ENCODE results near the gene GID4. TPM values are rescaled to one million over a fixed set of nuclear protein-coding genes. Genes with fewer than 3 reads are reported as not detected.
A peak's percentile ranks its signal among the peaks of the same experiment; 100 is the strongest.

The GID4 gene
- total and polyA plus RNA-seq, 2 of the 4 experiments (the other 2 are of a cell fraction), result 3.9 to 5.6 TPM

GRCh38 chr17:18116078-18116477 is 76.9 kb downstream of the GID4 start:
- H2BK20ac ChIP-seq (ENCODE audit: low read depth, low read length), result no peak overlapping the region
- no peak overlapping the region for H3K18ac ChIP-seq (ENCODE audit: low read depth, low read length)
- no peak overlapping the region for H2BK120ac ChIP-seq (ENCODE audit: low read depth, low read length)
- in situ Hi-C loops (cut with MboI; ENCODE audit: low sequenced_read_pairs), result no loop called here
- H3K4me1 ChIP-seq (ENCODE audit: control insufficient read depth, insufficient read depth, low read length), result peaks cover 2% of the 10 kb centered on the region; the same call in 1 of the 2 replicates
- no peak overlapping the region for H3K4me2 ChIP-seq (ENCODE audit: low read depth, low read length)
- H4K8ac ChIP-seq (ENCODE audit: low read depth in 2 of 2, low read length in 2 of 2), result no peak overlapping the region
- 62% methylated on average over 3 of the region's 5 CpGs; no CpG with 5 or more reads in 1 of the 2 experiments for WGBS, 2 experiments (ENCODE audit: extremely low coverage in 2 of 2, insufficient read length in 1 of 2)
- no peaks in the 10 kb centered on the region for H4K20me1 ChIP-seq (ENCODE audit: insufficient read depth, low read length)
- POLR2A ChIA-PET (ENCODE audit: unreplicated experiment), result no interaction called here
- H3K9me3 ChIP-seq (ENCODE audit: control insufficient read depth, insufficient read depth, low read length), result peaks cover 9% of the 10 kb centered on the region
- H4K5ac ChIP-seq (ENCODE audit: low read depth, low read length), result no peak overlapping the region
- no peaks in the 10 kb centered on the region for H3K79me1 ChIP-seq (ENCODE audit: low read depth in 1 of 2, low read length in 2 of 2)
- H2AK9ac ChIP-seq (replicated peaks; ENCODE audit: low read depth, low read length, poor library complexity), result no peak overlapping the region
- no peak overlapping the region for H3K9ac ChIP-seq (ENCODE audit: low read depth, low read length)
- peaks cover 4% of the 10 kb centered on the region; the same call in 1 of the 2 replicates for H3K9me1 ChIP-seq (ENCODE audit: insufficient read depth, low read length)
- dilution Hi-C loops (cut with HindIII; ENCODE audit: low sequenced_read_pairs, unreplicated experiment), result no loop called here
- no peak overlapping the region for H3K4ac ChIP-seq (ENCODE audit: low read depth, low read length)
- CTCF ChIA-PET, result interaction anchor here (0.5 kb wide), 1 partner anchor 33 kb away, joined by 3 read pairs; no protein-coding TSS in a partner anchor
- intact Hi-C loops (cut with micrococcal nuclease), result no loop called here
- no peak for DNase-seq
- TF ChIP-seq, protein P1, sequence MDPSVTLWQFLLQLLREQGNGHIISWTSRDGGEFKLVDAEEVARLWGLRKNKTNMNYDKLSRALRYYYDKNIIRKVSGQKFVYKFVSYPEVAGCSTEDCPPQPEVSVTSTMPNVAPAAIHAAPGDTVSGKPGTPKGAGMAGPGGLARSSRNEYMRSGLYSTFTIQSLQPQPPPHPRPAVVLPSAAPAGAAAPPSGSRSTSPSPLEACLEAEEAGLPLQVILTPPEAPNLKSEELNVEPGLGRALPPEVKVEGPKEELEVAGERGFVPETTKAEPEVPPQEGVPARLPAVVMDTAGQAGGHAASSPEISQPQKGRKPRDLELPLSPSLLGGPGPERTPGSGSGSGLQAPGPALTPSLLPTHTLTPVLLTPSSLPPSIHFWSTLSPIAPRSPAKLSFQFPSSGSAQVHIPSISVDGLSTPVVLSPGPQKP (IDR thresholded peaks at IDR 0.05; ENCODE audit: borderline replicate concordance, low read depth, low read length), result no peak
- no peak for TF ChIP-seq CHD1 (IDR thresholded peaks at IDR 0.05; ENCODE audit: low read depth, low read length)
- no peak for TF ChIP-seq MAZ (IDR thresholded peaks at IDR 0.05; ENCODE audit: borderline replicate concordance, low read depth, low read length)
- TF ChIP-seq FOS (IDR thresholded peaks at IDR 0.05; ENCODE audit: low read depth, low read length), result no peak
- no peak for TF ChIP-seq BHLHE40 (IDR thresholded peaks at IDR 0.05; ENCODE audit: low read depth, low read length)
- TF ChIP-seq, protein P2, sequence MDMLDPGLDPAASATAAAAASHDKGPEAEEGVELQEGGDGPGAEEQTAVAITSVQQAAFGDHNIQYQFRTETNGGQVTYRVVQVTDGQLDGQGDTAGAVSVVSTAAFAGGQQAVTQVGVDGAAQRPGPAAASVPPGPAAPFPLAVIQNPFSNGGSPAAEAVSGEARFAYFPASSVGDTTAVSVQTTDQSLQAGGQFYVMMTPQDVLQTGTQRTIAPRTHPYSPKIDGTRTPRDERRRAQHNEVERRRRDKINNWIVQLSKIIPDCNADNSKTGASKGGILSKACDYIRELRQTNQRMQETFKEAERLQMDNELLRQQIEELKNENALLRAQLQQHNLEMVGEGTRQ (IDR thresholded peaks at IDR 0.05; ENCODE audit: low read depth, low read length), result no peak
- no peak for TF ChIP-seq CTCF (conservative IDR thresholded peaks at IDR 0.05; ENCODE audit: low read depth, low read length)
- no peak for TF ChIP-seq RCOR1 (IDR thresholded peaks at IDR 0.05; ENCODE audit: insufficient replicate concordance, low read length)
- TF ChIP-seq NFE2L2 (IDR thresholded peaks at IDR 0.05; ENCODE audit: low read depth, low read length), result no peak
- H3K14ac ChIP-seq (replicated peaks; ENCODE audit: low read depth, low read length), result no peak overlapping the region
- BruUV-seq (replicated peaks), result no TSS peak
- H3K27me3 ChIP-seq (ENCODE audit: control insufficient read depth, insufficient read depth, low read length), result peaks cover 7% of the 10 kb centered on the region; the same call in 1 of the 2 replicates
- no peak overlapping the region for H2BK5ac ChIP-seq (ENCODE audit: low read depth, low read length, poor library complexity, severe bottlenecking)
- no peak overlapping the region for H4K91ac ChIP-seq (ENCODE audit: insufficient read depth, low read depth, low read length)
- no peak overlapping the region for H3K4me3 ChIP-seq (ENCODE audit: insufficient read depth, low read depth, low read length)
- H2BK15ac ChIP-seq (ENCODE audit: low read depth, low read length), result no peak overlapping the region
- H3K56ac ChIP-seq (ENCODE audit: extremely low read depth, insufficient read depth, low read length), result no peak overlapping the region
- no peak overlapping the region for H3K23ac ChIP-seq (ENCODE audit: low read depth, low read length)
- no peak overlapping the region for H2AK5ac ChIP-seq (ENCODE audit: low read depth, low read length)
- peak overlapping the region; percentile 23 for H2AFZ ChIP-seq (replicated peaks; ENCODE audit: low read length, poor library complexity)
- no peak for ATAC-seq (ENCODE audit: low read depth)
- H3K27ac ChIP-seq (ENCODE audit: insufficient read depth, low read length), result no peak overlapping the region
- no peaks in the 10 kb centered on the region for H3K36me3 ChIP-seq (ENCODE audit: control insufficient read depth, insufficient read depth, low read length)

Measured in IMR-90 (cell line).